Measurements from ENCODE around the gene PLA2G2C.

- no peak for TF ChIP-seq BACH2 (CRISPR knock-in tag; IDR thresholded peaks at IDR 0.05; ENCODE audit: borderline replicate concordance)
- TF ChIP-seq PPARA (CRISPR knock-in tag; IDR thresholded peaks at IDR 0.05; ENCODE audit: borderline replicate concordance): no peak
- no peak for TF ChIP-seq ZC3H10 (CRISPR knock-in tag; IDR thresholded peaks at IDR 0.05)
- no peak for TF ChIP-seq RARB (CRISPR knock-in tag; IDR thresholded peaks at IDR 0.05)
- no peak for TF ChIP-seq ZNF70 (CRISPR knock-in tag; IDR thresholded peaks at IDR 0.05)
- no peak for TF ChIP-seq ZFP30 (CRISPR knock-in tag; IDR thresholded peaks at IDR 0.05)
- no peak for TF ChIP-seq GLIS3 (CRISPR knock-in tag; IDR thresholded peaks at IDR 0.05)
Measured at GRCh38 chr1:20134995-20135394, 51.3 kb downstream of the PLA2G2C start.
